Head of caudate nucleus (tissue), 42 donors: ENCODE data around the gene CRTC3.

Experiments used
- DNase-seq, 42 donors: peaks; one replicate each; pipeline versions ENCODE4 v3.0.0 to v3.0.0-alpha.2; 2020 to 2021; ENCODE audit warnings: mixed read lengths in 7 of 42
- intact Hi-C: fragments of 100-400 bp; cut with DNase I; formaldehyde crosslinking; loops from one replicate; pipeline ENCODE4 v1.15.0; 2022

Gene CRTC3

DNA sequence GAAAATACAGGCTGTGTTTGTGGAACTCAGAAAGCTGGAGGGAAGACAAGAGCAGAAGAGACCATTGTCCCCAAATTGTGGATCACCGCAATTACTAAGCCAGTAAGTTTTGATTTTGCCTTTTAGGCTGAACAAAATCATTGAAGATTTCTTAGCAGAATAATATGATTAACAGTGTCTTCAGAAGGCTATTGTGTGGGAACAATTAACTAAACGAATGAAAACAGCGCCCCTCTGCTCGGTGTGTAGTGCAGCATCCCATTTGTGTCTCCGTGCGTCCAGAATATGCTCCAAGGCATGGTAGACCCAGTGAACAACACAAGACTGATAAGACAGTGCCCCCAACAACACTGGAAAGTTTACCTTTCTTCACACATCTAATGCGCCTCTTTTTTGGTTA is 71.2 kb downstream of the CRTC3 start:
- intact Hi-C loops: loop anchor here (10.0 kb wide), 1 partner anchor 276 kb away; no protein-coding TSS in a partner anchor

DNA sequence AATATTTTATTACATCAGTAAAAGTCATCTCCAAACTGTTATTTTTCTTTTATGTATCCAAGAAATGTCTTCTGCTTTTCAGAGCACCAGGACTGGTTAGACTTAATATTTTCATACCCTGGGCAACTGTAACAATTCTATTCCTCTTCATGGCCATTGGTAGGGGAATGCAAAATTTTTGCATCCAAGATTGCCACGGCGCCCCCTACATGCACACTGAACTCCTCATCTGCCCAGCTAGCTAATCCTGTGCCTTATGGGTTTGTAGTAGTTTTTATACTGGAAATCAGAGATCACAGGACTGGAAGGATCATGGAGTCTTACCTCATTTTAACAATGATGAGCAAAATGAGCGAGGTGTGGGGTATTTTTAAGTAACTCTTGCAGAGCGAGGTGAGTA is 74.2 kb downstream of the CRTC3 start:
- intact Hi-C loops: loop anchor here (10.0 kb wide), 1 partner anchor 279 kb away; no protein-coding TSS in a partner anchor
- DNase-seq: peak in 9 of 42 donors; percentile 33 to 78 (median 51)

More for the DNA sequence above, 71.2 kb downstream of the CRTC3 start:
- DNase-seq: peak in 8 of 42 donors; percentile 21 to 76 (median 44)

DNA sequence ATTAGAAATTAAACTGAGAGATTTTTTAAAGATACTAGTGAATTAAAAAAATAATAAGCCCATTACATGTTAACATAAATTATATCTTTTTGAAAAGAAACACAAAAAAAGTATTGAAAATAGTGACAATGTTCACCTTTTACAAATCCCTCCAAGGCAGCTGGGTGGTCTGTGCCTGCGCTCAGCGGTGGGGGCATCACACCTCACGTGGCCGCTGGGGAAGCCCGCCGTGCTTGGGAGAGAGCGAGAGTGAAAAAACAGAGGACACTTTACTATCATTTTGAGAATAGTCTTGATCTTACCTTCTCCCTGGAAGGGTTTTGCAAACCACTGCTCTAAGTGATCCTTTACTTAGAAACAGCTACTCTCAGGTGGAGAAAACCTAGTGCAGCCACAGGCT is 76.9 kb downstream of the CRTC3 start:
- intact Hi-C loops: loop anchor here (10.0 kb wide), 1 partner anchor 282 kb away; no protein-coding TSS in a partner anchor

DNA sequence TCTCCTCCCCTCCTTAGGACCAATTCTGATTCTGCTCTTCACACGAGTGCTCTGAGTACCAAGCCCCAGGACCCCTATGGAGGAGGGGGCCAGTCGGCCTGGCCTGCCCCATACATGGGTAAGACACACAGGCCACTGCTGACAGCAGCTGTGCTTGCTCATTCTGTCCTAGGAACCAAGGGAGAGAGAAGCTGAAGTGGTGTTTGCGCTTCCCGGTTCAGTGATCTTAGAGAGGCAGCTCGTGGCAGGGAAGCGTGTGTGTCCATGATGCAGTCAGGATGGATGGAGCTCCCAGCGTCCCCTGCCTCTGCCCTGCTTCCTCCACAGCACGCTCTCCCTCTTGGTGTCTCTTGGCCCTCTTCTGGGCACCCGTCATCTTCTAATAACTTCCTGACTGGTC is 77.6 kb downstream of the CRTC3 start:
- intact Hi-C loops: loop anchor here (10.0 kb wide), 1 partner anchor 283 kb away; no protein-coding TSS in a partner anchor
- DNase-seq: no peak

More for the DNA sequence above, 76.9 kb downstream of the CRTC3 start:
- no peak for DNase-seq

DNA sequence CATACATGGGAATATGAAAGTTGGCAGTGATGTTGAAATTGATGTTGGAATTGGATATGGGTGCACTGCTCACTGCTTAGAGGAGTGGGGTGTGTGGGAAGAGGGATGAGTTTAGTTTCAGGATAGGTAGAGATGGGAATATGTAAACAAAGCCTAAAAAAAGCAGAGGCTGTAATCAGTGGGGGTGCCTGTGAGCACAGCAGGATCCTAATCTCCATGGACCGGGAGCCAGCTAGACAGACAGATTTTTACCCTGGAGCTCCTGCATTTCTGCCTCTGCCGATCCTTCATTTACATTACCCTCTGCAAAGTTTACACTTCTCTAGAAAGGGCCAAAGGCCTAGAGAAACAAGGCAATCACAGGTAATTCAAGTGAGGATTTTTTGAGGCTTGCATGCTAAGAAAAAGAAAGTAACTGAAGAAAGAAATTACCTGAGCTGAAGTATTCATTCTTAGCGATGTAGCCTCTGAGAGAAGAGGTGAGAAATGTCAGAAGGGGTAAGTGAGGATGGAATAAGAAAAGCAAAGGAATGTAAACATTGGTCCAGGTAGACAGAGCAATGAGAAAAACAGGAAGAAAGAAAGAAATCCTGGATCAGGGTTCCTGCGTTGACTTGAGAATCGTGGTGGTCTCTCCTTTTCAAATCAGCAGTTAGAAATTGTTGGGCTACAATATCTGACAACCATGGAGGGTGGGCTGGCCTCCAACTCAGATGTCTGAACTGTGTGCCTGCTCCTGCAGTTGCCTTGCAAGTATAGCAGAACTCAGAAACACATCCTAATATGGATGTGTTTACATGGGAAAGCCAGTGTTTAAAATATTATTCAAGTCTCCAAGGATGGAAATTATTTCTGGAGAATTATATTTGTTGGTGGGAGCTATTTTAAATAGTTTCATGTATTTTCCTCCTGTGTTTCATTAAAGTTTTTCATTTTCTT is 79.8 kb downstream of the CRTC3 start:
- intact Hi-C loops: loop anchor here (10.0 kb wide), 1 partner anchor 285 kb away; no protein-coding TSS in a partner anchor
- DNase-seq: no peak

- intact Hi-C loops: no loop called here
- DNase-seq: no peak
These were observed 80.5 kb downstream of the CRTC3 start for GRCh38 chr15:90610190-90610589.

DNA sequence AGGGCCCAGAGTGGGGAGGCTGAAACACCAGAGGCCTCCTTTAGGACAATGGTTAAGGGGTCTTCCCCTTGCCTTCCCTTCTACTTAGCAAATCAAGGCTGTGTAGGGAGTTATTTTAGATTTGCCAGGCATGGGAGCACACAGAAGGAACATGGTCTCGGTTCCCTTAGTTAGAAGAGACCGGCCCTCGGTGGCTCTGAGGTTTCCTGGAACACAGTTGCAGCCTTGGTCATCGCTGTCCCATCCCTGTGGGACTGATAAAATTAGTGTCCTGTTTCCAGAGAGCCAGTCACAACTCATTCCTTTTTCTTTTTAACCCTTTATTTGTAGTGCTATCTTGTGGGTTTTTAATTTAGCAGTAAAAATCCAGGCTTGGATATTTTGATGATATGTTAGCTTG is 81.4 kb downstream of the CRTC3 start:
- DNase-seq: no peak
- intact Hi-C loops: no loop called here

GRCh38 chr15:90617171-90617570 is 87.4 kb downstream of the CRTC3 start:
- no peak for DNase-seq
- intact Hi-C loops: no loop called here

DNA sequence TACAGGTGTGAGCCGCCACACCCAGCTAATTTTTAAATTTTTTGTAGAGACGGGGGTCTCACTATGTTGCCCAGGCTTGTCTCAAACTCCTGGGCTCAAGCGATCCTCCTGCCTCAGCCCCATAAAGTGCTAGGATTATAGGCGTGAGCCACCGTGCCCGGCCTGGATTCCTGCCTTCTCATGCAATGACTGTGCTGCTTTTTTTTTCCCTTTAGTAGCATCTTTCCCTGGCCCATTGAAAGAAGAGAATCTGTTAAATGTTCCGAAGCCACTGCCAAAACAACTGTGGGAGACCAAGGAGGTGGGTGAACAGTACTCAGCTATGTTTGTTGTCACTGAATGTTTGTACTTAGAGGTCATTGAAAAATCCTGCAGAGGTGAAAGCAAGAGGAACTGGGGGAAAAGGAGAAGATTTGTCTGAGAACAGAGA is 88.0 kb downstream of the CRTC3 start:
- intact Hi-C loops: no loop called here
- DNase-seq: no peak

DNA sequence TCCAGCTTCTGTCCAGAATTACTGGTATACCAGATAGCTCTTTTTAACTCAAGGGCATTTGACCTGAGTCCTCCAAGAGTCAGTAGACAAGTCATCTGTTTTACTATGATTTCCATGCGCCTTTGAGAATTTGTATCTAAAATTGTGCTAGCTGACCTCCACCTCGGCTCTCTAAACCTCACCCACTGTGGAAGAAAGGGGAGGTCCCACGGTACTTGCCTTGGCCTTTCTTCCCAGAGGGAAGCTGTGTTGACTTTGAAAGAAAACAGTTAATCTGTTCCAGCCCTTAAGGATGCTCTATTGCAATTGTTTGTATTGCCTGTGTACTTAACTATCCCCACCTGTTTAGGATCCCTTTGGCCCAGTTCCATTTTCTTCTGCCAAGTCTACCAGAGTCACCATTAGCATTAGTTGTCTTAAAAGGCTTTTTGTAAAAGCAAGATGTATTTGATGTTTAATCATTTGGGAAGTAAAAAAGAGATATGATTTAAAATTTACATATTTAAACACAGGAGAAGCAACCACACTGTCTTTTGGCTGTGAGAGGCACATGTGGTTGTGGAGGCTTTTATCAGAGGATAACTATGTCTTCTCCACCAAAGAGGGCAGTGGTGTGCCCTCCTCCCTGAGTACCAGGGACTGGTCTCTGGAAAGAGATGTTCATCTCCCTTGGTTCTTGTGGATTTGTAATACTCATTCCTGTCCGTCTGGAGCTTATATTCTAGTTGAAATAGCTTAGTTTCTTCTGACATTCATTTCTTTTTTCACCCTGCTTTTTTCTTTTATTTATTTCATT is 88.8 kb downstream of the CRTC3 start:
- DNase-seq: no peak
- intact Hi-C loops: no loop called here

GRCh38 chr15:90619468-90619867 is 89.7 kb downstream of the CRTC3 start:
- intact Hi-C loops: no loop called here
- DNase-seq: no peak

- DNase-seq: no peak
- intact Hi-C loops: no loop called here
These were observed 90.2 kb downstream of the CRTC3 start for GRCh38 chr15:90619939-90620338.

DNA sequence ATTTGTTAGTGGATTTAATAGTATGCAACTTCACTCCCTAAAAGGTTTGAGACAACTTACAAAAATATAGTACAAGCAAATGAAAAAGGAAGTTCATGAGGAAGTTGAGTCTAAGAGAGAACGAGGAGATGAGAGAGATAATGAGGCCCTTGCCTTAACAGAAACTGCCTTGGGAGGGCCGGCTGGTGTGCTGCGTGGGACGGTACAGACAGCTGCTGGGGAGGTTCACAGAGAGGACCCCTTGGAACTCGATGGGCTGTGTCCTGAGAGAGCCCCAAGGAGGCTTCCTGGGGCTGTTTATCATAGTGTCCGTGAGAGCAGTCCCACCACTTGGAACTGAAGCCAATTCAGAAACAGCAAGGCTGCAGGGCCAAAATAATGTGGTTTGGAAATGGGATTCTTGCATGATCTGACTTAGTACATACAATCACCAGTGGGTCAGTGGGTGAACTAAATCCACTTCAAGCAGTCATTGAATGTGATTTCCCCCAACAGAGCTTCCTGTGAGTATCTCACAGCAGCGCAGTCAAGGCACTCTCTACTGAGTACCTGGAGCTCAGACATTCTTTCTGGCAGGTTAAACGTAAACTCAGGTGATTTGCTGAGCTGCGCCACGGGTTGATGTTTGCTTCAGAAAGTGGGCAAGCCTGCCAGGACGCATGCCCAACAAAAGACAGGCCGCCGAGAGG is 90.8 kb downstream of the CRTC3 start:
- DNase-seq: no peak
- intact Hi-C loops: no loop called here

- intact Hi-C loops: no loop called here
- DNase-seq: peak in 1 of 42 donors; percentile 6
These were observed 94.1 kb downstream of the CRTC3 start for GRCh38 chr15:90623854-90624253.

GRCh38 chr15:90624278-90624981 is 94.7 kb downstream of the CRTC3 start:
- peak in 2 of 42 donors; percentile 7 to 30 for DNase-seq
- intact Hi-C loops: no loop called here

DNA sequence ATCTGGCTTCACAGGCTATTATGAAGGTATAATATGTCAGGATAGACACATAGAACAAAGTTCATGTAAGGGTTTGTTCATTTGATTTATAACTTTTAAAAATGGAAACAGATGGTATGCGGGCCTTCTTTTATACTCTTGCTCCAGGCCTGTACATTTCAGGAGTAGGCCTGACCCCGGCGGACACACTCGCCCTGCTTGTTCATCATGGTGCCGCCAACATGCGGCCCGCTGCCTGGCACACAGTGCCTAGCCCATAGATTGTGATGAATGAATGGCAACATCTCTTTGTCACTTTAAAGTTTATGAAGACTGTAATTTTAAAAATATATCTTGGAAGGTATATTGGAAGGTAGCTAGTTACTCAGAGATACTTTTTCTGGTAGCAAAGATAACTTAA is 95.3 kb downstream of the CRTC3 start:
- intact Hi-C loops: no loop called here
- peak in 1 of 42 donors; percentile 7 for DNase-seq

DNA sequence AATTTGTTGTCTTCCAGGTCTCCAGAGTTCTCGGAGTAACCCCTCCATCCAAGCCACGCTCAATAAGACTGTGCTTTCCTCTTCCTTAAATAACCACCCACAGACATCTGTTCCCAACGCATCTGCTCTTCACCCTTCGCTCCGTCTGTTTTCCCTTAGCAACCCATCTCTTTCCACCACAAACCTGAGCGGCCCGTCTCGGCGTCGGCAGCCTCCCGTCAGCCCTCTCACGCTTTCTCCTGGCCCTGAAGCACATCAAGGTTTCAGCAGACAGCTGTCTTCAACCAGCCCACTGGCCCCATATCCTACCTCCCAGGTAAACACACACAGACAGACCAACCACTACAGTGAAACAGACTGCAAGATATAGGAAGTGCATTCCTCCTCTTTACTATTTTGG is 99.5 kb downstream of the CRTC3 start:
- intact Hi-C loops: no loop called here
- DNase-seq: peak in 3 of 42 donors; percentile 36 to 44 (median 37)

GRCh38 chr15:90633360-90633759 is 103.6 kb downstream of the CRTC3 start:
- intact Hi-C loops: no loop called here
- no peak for DNase-seq
